ENCODE data around the gene RCHY1.
"Not testable (repeated sequence)": the region's sequence is repeated elsewhere in the genome, so short reads cannot be mapped to it uniquely, and the experiment has no call there.

Gene RCHY1

DNA sequence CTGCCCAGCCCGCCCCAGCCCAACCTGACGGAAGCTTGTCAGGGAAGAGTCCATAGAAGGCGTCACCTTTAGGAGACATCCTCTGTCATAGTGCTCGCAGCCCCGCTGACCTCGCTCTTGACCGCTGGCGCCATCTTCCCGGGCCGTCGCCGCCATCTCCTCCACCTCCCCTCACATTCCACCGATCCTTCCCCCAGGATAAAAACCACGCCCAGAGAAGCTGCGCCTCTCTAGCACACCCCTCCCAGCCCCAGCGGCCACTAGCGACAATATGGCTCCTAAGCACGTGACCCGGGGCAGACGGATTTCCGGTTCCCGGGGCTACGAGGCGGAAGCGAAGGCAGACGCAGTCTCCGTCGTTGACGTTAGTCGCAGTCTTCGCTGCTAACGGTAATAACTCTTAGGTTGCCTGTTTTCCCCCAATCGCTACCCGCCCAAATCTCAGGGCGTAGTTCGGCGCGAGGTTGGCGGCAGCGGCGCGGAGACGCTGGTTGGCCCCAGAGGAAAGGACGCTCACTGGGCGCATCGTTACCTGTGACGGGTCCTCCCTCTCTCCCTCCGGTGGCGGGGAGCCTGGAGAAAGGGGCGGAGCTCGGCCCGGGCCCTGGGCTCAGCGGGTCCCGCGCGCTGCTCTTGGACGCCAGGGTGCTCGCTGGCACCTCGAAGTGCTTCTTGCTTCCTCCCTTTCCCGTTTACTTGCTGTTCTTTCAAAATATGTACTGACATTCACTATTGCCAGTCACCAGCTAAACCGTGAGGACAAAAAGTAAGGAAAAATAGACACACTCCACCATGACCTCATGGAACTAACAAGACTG lies at the start of gene RCHY1, which contains the start of gene THAP6:
Gene RCHY1 (minus strand): TSS at position 273 of the 818 bp plus-strand sequence. CDS start 117 bp downstream, at position 156.
Gene THAP6 (plus strand): TSS at position 343 of the 818 bp plus-strand sequence. CDS start 980 bp downstream, outside the sequence.
- in situ Hi-C loops (cut with MboI; ENCODE audit: low sequenced_read_pairs), result no loop called here

DNA sequence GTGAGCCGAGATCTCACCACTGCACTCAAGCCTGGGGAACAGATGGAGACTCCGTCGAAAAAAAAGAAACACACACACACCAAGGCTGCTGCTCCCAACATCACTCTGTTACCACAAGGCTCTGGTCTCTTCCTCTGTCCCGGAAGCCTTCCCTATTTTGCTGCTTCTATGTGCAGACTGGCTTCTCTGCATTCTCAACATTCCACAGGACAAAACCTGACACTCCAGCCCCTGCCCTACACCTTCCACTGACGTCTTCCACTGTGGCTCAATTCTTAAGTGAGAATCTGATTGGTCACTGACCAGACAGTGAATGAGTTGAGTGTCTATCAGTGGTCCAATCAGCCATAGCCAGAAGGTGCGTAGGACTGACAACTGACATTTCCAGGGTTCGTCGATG lies 47.6 kb upstream of the RCHY1 start:
- in situ Hi-C loops (cut with MboI; ENCODE audit: low sequenced_read_pairs), result no loop called here

DNA sequence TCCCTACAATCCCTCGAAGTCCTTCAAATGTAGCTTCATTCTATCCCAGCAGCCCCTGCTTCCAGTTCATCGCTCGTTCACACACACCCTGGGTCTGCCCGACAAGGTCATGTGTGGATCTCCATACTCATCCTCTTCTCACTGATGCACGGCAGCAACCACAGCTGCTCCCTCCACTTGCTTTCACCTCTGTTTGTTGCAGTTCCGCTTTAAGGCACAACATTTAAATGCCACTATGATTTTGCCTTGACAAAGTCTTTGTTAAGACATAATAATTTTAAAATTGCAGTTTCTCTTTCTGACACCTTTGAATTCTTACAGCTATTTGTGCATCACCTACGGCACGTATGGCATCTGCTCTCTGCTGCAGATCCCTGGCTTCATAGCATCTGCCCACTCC lies 43.5 kb upstream of the RCHY1 start:
- in situ Hi-C loops (cut with MboI; ENCODE audit: low sequenced_read_pairs), result no loop called here

DNA sequence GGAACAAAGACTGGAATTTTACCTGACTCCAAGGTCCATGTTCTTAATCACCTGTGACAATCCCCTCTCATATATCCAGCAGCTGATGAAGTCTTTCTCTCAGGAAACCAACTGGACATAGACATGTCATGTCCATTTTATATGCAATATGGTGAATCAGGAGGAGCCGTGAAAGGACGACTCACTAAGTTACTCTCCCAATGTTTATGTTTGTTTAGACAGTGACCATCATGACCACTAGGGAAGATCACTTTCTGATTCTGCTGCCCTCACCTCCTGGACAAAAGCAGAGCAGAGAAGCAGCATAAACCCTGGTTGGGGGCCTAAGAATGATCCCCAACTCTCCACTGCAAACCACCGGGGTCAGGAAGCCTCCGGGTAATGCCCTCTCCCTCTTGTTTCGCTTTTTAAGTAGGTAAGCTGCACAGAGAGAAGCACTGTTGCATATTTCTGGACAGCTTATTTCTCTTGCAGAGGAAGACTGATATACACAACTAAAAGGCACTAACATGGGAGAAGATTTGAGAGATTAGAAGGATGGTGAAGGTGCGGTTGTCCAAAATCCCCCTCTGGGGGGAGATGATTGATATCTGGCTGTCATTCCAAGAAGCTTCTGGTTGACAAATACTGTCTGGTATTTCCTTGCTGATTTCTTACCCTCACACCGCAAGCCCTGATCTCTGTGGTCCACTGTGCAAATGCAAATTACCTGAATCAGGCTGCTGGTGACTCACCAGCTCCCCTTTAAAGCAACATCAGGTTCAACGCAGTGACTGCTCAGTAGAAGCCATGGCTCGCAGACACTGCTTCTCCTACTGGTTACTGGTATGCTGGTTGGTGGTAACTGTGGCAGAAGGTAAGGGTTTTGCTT lies 41.3 kb upstream of the RCHY1 start, which contains the start of gene ODAPH:
Gene ODAPH (plus strand): TSS at position 773 of the 871 bp plus-strand sequence. CDS start 17 bp downstream, at position 790.
- in situ Hi-C loops (cut with MboI; ENCODE audit: low sequenced_read_pairs), result no loop called here

DNA sequence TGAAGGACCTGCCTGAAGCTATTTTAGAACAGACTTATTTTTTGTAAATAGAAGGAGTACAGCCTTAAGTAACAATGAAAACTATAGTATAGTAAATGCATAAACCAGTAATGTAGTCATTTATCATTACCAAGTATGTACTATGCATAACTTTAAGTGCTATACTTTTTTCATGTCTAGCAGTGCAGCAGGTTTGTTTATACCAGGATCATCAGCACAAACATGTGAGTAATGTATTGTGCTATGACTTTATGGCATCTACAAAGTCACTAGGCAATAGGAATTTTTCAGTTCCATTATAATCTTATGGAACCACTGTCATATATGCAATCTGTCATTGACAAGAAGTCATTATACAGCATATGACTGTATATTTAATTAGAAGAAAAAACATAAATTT lies 38.2 kb upstream of the RCHY1 start:
- in situ Hi-C loops (cut with MboI; ENCODE audit: low sequenced_read_pairs), result no loop called here

DNA sequence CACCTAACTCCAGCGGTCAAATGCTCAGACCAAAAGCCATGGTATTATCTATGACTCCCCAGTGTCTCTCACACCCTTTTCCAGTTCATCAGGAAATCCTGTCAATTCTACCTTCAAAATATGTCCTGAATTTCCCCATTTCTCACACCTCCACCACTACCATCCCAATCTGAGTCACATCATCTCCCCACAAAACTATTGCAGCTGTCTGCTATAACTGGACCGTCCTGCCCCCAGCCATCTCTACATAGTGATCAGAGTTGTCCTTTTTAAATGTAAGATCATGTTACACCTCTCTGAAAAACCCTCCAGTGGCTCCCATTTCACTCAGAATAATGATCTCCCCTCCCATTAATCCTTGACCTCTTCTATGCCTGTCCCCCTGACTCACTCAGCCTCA lies 34.8 kb upstream of the RCHY1 start:
- in situ Hi-C loops (cut with MboI; ENCODE audit: low sequenced_read_pairs), result no loop called here

DNA sequence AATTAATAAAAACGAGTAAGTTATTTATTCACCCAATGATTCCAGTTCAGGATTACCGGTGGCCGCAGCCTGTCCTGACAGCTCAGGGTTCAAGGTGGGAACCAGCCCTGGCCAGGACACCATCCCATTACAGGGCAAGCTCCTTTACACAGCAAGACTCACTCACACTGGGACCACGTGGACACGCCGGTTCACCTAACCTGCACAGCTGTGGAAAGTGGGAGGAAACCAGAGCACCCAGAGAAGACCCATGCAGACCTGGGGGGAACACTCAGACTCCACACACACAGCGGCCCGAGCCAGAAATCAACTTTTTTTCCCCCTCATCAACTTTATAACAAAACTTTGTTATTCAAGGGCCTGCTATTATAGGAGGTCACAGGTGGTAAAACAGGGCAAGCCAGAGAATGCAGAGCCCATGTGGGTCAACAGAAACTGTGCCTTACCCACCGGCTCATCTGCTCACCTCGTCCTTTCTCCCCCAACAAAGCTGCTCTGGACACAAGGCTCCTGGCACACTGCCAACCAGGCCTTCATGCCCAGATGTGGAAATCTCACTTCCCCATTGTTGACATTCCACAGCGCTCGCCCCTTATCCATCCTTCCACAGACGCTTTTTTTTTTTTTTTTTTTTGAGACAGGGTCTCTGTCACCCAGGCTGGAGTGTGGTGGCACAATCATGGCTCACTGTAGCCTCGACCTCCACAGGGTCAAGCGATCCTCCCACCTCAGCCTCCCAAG lies 33.6 kb upstream of the RCHY1 start:
- in situ Hi-C loops (cut with MboI; ENCODE audit: low sequenced_read_pairs), result no loop called here

DNA sequence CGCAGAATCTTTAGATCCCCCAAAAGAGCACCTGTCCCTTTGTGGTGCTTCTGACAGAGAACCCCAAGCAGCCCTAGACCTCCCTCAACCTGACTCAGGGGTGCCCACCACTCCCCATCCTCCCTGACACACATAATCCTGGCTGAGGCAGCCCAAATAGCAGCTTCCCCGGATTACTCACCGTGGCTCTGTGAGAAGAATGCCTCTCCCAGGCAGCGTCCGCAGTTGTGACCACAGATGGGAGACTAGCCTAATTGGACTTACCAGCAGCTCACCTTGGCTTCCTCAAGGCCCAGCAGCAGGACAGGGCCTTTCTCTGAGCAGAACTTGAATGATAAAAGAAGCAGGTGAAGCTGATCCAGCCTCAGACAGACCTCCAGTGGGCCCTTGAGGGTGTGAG lies 31.3 kb upstream of the RCHY1 start:
- in situ Hi-C loops (cut with MboI; ENCODE audit: low sequenced_read_pairs), result no loop called here

DNA sequence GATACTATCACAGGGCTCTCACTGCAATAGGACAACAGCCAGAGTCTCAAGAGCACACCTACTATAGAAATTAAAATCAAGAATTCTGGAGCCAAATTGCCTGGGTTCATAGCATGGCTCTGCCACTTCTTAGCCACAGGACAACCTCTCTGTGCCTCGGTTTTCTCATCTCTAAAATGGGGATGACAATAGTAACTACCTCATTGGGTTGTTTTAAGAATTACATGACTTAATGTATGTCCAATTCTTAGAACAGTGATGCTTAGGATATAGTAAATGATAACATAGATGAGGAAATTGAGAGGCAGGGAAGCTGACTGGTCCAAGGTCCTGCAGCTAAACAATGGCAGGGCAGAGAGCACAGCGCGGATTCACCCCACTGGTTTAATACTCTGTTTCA lies 30.7 kb upstream of the RCHY1 start:
- in situ Hi-C loops (cut with MboI; ENCODE audit: low sequenced_read_pairs), result no loop called here

DNA sequence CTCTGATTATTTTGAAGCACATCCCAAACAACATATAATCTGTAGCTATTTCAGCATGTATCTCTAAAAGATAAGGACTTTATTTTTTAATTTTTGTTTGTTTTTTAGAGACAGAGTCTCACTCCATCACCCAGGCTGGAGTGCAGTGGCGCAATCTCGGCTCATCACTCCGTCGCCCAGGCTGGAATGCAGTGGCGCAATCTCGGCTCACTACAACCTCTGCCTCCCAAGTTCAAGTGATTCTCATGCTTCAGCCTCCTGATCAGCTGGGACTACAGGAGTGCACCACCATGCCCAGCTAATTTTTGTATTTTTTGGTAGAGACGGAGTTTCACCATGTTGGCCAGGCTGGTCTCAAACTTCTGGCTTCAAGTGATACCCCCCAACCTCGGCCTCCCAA lies 30.0 kb upstream of the RCHY1 start:
- in situ Hi-C loops (cut with MboI; ENCODE audit: low sequenced_read_pairs), result not testable (repeated sequence)

DNA sequence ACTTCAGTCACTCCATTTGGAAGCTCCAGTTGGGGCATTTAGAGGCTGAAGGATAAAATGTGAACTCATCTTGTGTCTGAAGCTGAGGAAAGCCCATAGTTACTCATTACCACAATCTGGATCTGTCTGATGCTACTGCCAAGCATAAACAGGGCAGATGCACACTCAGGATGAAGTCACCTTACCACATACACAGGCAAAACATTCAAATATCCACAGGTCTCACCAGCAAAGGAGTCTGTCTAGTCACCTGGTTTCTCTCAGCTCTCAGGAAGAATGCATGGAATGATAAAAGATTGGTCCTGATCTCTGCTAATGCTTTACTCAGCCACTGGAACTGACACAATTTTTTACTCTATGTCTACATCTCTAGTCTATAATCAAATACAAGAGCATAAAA lies 28.6 kb upstream of the RCHY1 start:
- in situ Hi-C loops (cut with MboI; ENCODE audit: low sequenced_read_pairs), result no loop called here

DNA sequence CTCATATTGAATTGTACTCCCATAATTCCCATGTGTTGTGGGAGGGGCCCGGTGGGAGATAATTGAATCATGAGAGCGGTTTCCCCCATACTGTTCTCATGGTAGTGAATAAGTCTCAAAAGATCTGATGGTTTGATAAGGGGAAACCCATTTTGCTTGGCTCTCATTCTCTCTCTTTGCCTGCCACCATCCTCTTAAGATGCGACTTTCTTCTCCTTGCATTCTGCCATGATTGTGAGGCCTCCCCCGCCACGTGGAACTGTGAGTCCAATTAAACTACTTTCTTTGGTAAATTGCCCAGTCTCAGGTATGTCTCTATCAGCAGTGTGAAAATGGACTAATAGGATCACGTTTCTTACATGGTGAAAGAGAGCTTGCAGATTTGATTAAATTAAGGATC lies 23.1 kb upstream of the RCHY1 start:
- in situ Hi-C loops (cut with MboI; ENCODE audit: low sequenced_read_pairs), result not testable (repeated sequence)

DNA sequence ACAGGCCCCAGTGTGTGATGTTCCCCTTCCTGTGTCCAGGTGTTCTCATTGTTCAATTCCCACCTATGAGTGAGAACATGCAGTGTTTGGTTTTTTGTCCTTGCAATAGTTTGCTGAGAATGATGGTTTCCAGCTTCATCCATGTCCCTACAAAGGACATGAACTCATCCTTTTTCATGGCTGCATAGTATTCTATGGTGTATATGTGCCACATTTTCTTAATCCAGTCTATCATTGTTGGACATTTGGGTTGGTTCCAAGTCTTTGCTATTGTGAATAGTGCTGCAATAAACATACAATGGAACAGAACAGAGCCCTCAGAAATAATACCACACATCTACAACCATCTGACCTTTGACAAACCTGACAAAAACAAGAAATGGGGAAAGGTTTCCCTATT lies 19.7 kb upstream of the RCHY1 start:
- in situ Hi-C loops (cut with MboI; ENCODE audit: low sequenced_read_pairs), result not testable (repeated sequence)

DNA sequence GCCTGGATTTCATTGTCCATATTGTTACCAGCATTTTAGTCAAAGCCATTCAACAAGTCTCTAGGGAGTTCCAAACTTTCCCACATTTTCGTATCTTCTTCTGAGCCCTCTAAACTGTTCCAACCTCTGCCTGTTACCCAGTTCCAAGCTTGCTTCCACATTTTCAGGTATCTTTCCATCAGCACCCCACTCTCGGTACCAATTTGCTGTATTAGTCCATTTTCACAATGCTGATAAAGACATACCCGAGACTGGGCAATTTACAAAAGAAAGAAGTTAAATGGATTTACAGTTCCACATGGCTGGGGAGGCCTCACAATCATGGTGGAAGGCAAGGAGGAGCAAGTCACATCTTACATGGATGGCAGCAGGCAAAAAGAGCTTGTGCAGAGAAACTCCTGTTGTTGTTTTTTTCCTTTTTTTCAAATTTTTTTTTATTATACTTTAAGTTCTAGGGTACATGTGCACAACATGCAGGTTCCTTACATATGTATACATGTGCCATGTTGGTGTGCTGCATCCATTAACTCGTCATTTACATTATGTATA lies 19.2 kb upstream of the RCHY1 start:
- in situ Hi-C loops (cut with MboI; ENCODE audit: low sequenced_read_pairs), result not testable (repeated sequence)

DNA sequence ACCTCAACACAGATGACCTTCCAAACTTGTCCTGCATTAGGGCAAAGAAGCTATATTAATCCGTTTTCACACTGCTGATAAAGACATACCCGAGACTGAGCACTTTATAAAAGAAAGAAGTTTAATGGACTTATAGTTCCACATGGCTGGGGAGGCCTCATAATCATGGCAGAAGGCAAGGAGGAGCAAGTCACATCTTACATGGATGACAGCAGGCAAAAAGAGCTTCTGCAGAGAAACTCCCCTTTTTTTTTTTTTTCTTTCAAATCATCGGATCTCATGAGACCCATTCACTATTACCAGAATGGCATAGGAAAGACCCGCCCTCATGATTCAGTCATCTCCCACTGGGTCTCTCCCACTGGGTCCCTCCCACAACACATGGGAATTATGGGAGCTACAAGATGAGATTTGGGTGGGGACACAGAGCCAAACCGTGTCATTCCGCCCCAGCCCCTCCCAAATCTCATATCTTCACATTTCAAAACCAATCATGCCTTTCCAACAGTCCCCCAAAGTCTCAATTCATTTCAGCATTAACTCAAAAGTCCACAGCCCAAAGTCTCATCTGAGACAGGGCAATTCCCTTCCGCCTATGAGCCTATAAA lies 17.4 kb upstream of the RCHY1 start:
- in situ Hi-C loops (cut with MboI; ENCODE audit: low sequenced_read_pairs), result not testable (repeated sequence)

DNA sequence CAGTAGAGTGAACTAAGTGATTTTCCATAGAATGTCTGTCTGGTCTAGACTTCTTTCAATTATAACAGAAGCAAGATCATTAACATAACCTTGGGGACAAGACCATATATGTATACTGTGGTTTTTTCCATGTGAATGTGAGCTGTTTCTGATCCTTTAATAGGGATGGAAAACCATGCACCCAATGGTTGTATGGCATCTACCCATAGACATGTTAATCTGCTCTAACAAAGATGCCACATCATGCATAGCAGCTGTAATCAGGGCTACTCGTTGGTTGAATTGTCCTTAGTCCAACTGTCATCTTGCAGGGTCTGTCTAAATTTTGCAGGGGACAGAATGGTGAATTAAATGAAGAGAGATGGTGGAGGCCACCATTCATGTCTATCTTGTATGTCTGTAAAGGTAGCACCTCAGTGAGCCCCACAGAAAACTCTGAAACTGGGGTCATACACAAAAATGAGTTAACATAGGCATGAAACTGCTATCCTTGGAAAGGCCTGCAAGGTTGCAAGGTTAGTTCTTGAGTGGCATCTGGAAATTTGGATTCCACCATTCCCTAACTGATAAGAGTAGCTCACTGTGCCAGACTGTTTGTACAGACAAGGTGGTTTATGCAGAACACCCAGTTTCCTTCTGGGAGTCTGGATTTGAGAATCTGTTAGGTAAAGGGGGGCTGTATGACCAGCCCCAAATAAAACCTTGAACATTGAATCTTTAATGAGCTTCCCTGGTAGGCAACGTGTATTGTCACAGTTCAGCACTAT lies 16.5 kb upstream of the RCHY1 start:
- in situ Hi-C loops (cut with MboI; ENCODE audit: low sequenced_read_pairs), result no loop called here

DNA sequence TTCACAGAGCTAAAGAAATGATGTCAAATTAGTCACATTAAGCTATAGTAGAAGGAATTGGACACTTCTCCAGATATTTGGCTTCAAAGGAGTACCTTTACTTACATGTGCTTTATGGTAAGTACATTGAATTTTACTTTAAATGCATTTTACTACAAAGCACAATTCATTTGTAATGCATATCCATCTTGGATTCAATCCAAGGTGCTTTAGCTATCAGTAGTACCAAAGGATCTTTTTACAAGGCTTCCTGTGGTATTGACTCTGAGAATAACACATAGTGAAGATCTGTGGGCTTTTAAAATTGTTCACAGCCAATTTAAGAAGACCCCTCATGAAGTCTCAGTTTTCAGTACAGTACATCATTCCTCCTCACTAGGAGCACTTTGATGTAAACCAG lies 13.3 kb upstream of the RCHY1 start:
- in situ Hi-C loops (cut with MboI; ENCODE audit: low sequenced_read_pairs), result no loop called here

DNA sequence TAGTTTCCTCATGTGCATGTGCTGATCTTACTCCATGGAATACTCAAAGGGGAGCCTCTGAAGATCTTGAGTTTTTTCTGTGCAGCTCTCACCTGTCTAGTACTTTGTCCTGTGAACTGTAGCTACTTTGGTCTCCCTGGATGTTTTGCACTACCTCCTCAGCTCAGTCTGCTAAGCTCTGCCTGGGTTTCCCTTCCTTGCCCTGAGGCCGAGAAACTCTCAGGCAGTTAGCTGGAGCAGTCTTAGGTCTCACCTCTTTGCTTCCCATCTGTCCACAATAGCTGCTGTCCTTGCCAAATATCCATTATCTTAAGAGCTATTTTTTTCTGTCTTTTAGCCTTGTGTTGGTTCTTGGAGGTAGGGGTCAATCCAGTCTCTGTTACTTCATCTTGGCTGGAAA lies 11.7 kb upstream of the RCHY1 start:
- in situ Hi-C loops (cut with MboI; ENCODE audit: low sequenced_read_pairs), result no loop called here

DNA sequence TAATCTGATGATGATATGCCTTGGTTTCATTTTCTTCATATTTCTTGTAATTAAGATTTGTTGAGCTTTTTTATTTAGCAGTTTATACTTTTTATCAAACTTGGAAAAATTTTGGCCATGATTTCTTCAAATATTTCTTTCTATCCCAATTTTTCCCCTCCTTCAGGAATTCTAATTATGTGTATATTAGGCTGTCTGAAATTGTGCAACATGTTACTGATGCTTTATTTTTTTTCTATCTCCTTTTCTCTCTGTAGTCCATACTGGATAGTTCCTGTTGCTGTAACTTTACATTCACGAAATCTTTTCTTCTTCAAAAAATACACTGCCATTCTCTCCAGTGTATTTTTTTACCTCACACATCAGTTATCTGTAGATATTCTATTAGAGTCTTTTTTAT lies 10.9 kb upstream of the RCHY1 start:
- in situ Hi-C loops (cut with MboI; ENCODE audit: low sequenced_read_pairs), result no loop called here

DNA sequence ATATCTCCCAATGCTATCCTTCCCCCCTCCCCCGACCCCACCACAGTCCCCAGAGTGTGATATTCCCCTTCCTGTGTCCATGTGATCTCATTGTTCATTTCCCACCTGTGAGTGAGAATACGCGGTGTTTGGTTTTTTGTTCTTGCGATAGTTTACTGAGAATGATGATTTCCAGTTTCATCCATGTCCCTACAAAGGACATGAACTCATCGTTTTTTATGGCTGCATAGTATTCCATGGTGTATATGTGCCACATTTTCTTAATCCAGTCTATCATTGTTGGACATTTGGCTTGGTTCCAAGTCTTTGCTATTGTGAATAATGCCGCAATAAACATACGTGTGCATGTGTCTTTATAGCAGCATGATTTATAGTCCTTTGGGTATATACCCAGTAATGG lies 5.2 kb upstream of the RCHY1 start:
- in situ Hi-C loops (cut with MboI; ENCODE audit: low sequenced_read_pairs), result not testable (repeated sequence)

Measured in HL-60/S4 treated with phorbol 12-myristate 13-acetate at 8.2 ng/mL for 4 days and 3 days (cell line).